CD4-positive, alpha-beta T cell (primary cell): ENCODE results near the gene SH2B3. TPM values are rescaled to one million over a fixed set of nuclear protein-coding genes. Genes with fewer than 3 reads are reported as not detected.

Experiments
- ATAC-seq: fragments of 200-7000 bp; cut with Tn5 transposase; one replicate; pipeline ENCODE4 v1.10.0; 2022; ENCODE audit warnings: mild to moderate bottlenecking; ENCODE audit not compliant: poor library complexity
- CTCF ChIA-PET: fragments of 350-600 bp; sonication (Branson Sonifier 250); formaldehyde crosslinking; loops from one replicate; lab custom pipeline; 2021; ENCODE audit warnings: antibody characterized with exemption, inconsistent platforms; lab: Charles Lee
- POLR2A ChIA-PET: fragments of 350-600 bp; sonication (Branson Sonifier 250); formaldehyde crosslinking; loops from one replicate; lab custom pipeline; 2021; ENCODE audit warnings: antibody characterized with exemption, inconsistent platforms; lab: Charles Lee
- DNase-seq, 14 experiments: peaks; one replicate each; pipeline ENCODE4 v3.0.0-alpha.2; 2013 to 2020; ENCODE audit warnings: mixed read lengths in 2 of 14
- H3K27ac ChIP-seq, 2 donors: one replicate each; pipeline versions ENCODE4 v1.5.1 to v1.7.0; 2013; ENCODE audit warnings: low read length in 2 of 2, low read depth in 1 of 2, mild to moderate bottlenecking in 1 of 2
- H3K27me3 ChIP-seq, 2 experiments: 1 replicate in 1 of 2; 2 replicates in 1 of 2; pipeline versions ENCODE4 v1.6.1 to v1.7.0; 2013; ENCODE audit warnings: low read length in 2 of 2, control low read depth in 1 of 2, mild to moderate bottlenecking in 1 of 2, moderate library complexity in 1 of 2; ENCODE audit not compliant: insufficient read depth in 2 of 2, control insufficient read depth in 1 of 2
- H3K36me3 ChIP-seq: one replicate; pipeline ENCODE4 v1.6.1; 2013; ENCODE audit warnings: low read length, control low read depth; ENCODE audit not compliant: insufficient read depth
- H3K4me1 ChIP-seq: one replicate; pipeline ENCODE4 v1.6.1; 2013; ENCODE audit warnings: low read length, control low read depth; ENCODE audit not compliant: insufficient read depth
- H3K4me3 ChIP-seq: one replicate; pipeline ENCODE4 v1.5.1; 2013; ENCODE audit warnings: mild to moderate bottlenecking, low read length, moderate library complexity
- H3K9me3 ChIP-seq, 2 experiments: 1 replicate in 1 of 2; 2 replicates in 1 of 2; pipeline versions ENCODE4 v1.6.1 to v1.7.0; 2013; ENCODE audit warnings: low read length in 2 of 2, mild to moderate bottlenecking in 2 of 2, control low read depth in 1 of 2, moderate library complexity in 1 of 2; ENCODE audit not compliant: control insufficient read depth in 1 of 2, insufficient read depth in 1 of 2
- H3K27ac Mint-ChIP-seq: one replicate; pipeline ENCODE4 v1.8.0; 2020; ENCODE audit warnings: mixed read lengths
- H3K27me3 Mint-ChIP-seq: one replicate; pipeline ENCODE4 v1.8.0; 2021; ENCODE audit warnings: mixed read lengths
- H3K36me3 Mint-ChIP-seq: one replicate; pipeline ENCODE4 v1.8.0; 2021; ENCODE audit warnings: low read depth, mixed read lengths
- H3K4me1 Mint-ChIP-seq: one replicate; pipeline ENCODE4 v1.8.0; 2021; ENCODE audit warnings: low read depth, mixed read lengths
- H3K4me3 Mint-ChIP-seq: one replicate; pipeline ENCODE4 v1.8.0; 2020; ENCODE audit warnings: mild to moderate bottlenecking, mixed read lengths
- H3K9me3 Mint-ChIP-seq: one replicate; pipeline ENCODE4 v1.8.0; 2020; ENCODE audit warnings: mixed read lengths
- CTCF ChIP-seq: fragments of 200-600 bp; IDR thresholded peaks from one replicate; pipeline ENCODE4 v1.8.0; 2022; ENCODE audit warnings: antibody characterized with exemption, mild to moderate bottlenecking
- intact Hi-C, 2 experiments: fragments of 100-400 bp; cut with DNase I in 1 of 2; cut with micrococcal nuclease in 1 of 2; formaldehyde crosslinking; loops; one replicate each; pipeline versions ENCODE4 v1.15.1 to v1.9.0; 2023 to 2025; cut with DNase I, micrococcal nuclease
- total RNA-seq, 174 experiments: library from RNA in 2 of 174; stranded (reverse) in 2 of 174; gene quantifications; one replicate each; pipeline ENCODE4 v1.2.3 and lab custom pipeline; 2021 to 2026

SH2B3 gene
- total RNA-seq, 2 experiments from 2014 or later: 42.3 to 46.4 TPM

GRCh38 chr12:111453071-111453989 lies 47.6 kb downstream of the SH2B3 start:
- H3K4me3 ChIP-seq: no peak overlapping the region
- H3K36me3 Mint-ChIP-seq: peaks cover 74% of the 10 kb centered on the region
- peak overlapping the region; percentile 69 for H3K27ac Mint-ChIP-seq
- H3K4me1 ChIP-seq: peaks cover 23% of the 10 kb centered on the region
- no peak overlapping the region for H3K27ac ChIP-seq
- H3K9me3 ChIP-seq: no peaks in the 10 kb centered on the region
- DNase-seq (peak in 1 of 14 experiments; percentile 6), ATAC-seq (no peak)
- ChIA-PET CTCF (interaction anchor here (2.2 to 27.4 kb wide), 2 partner anchors 29 to 51 kb away, joined by 17 to 487 read pairs; partner anchors contain the start of gene SH2B3), POLR2A (interaction anchor here (2.6 to 5.9 kb wide), 2 partner anchors 24 to 56 kb away, joined by 29 to 46 read pairs; no protein-coding TSS in a partner anchor)
- H3K27me3 Mint-ChIP-seq: no peaks in the 10 kb centered on the region
- no peaks in the 10 kb centered on the region for H3K27me3 ChIP-seq
- TF ChIP-seq CTCF: no peak
- intact Hi-C loops: no loop called here
- peaks cover 16% of the 10 kb centered on the region for H3K4me1 Mint-ChIP-seq
- H3K4me3 Mint-ChIP-seq: no peak overlapping the region
- H3K9me3 Mint-ChIP-seq: no peaks in the 10 kb centered on the region
- peaks cover 75% of the 10 kb centered on the region for H3K36me3 ChIP-seq

GRCh38 chr12:111454311-111454710 lies 48.6 kb downstream of the SH2B3 start:
- Mint-ChIP-seq H3K4me3 (no peak overlapping the region), H3K27ac (peak overlapping the region; percentile 69), H3K36me3 (peaks cover 69% of the 10 kb centered on the region), H3K9me3 (no peaks in the 10 kb centered on the region), H3K4me1 (peaks cover 16% of the 10 kb centered on the region), H3K27me3 (no peaks in the 10 kb centered on the region)
- H3K36me3 ChIP-seq: peaks cover 69% of the 10 kb centered on the region
- no peak for DNase-seq
- no peak for ATAC-seq
- CTCF ChIA-PET: interaction anchor here (1.3 to 27.4 kb wide), 2 partner anchors 24 to 52 kb away, joined by 3 to 487 read pairs; partner anchors contain the start of gene SH2B3
- no peak overlapping the region for H3K4me3 ChIP-seq
- H3K27ac ChIP-seq: no peak overlapping the region
- H3K27me3 ChIP-seq: no peaks in the 10 kb centered on the region
- peaks cover 20% of the 10 kb centered on the region for H3K4me1 ChIP-seq
- POLR2A ChIA-PET: interaction anchor here (0.6 to 5.9 kb wide), 3 partner anchors 10 to 57 kb away, joined by 3 to 46 read pairs (median 3); no protein-coding TSS in a partner anchor
- intact Hi-C loops: no loop called here
- H3K9me3 ChIP-seq: no peaks in the 10 kb centered on the region
- TF ChIP-seq CTCF: no peak

GRCh38 chr12:111454716-111455447 lies 49.2 kb downstream of the SH2B3 start:
- Histone ChIP-seq H3K27me3 (no peaks in the 10 kb centered on the region), H3K36me3 (peaks cover 66% of the 10 kb centered on the region), H3K4me1 (peaks cover 14% of the 10 kb centered on the region), H3K9me3 (no peaks in the 10 kb centered on the region), H3K27ac (no peak overlapping the region), H3K4me3 (no peak overlapping the region)
- CTCF ChIA-PET: interaction anchor here (1.3 to 27.4 kb wide), 2 partner anchors 24 to 53 kb away, joined by 3 to 487 read pairs; partner anchors contain the start of gene SH2B3
- Mint-ChIP-seq H3K9me3 (no peaks in the 10 kb centered on the region), H3K27ac (peak overlapping the region; percentile 61), H3K27me3 (no peaks in the 10 kb centered on the region), H3K36me3 (peaks cover 66% of the 10 kb centered on the region), H3K4me3 (no peak overlapping the region), H3K4me1 (peaks cover 16% of the 10 kb centered on the region)
- DNase-seq (no peak), ATAC-seq (no peak)
- intact Hi-C loops: no loop called here
- POLR2A ChIA-PET: interaction anchor here (0.6 to 1.8 kb wide), 3 partner anchors 10 to 58 kb away, joined by 3 to 5 read pairs (median 3); no protein-coding TSS in a partner anchor
- no peak for TF ChIP-seq CTCF
